HG03097 (cell line): ENCODE measurements around the gene HOPX.
"Not testable (repeated sequence)": the region's sequence is repeated elsewhere in the genome, so short reads cannot be mapped to it uniquely, and the experiment has no call there.

Source experiments
- ATAC-seq: cut with Tn5 transposase; IDR thresholded peaks from one replicate; pipeline ENCODE4 v1.9.1; 2021; ENCODE audit not compliant: unreplicated experiment, low FRiP score

HOPX gene, protein sequence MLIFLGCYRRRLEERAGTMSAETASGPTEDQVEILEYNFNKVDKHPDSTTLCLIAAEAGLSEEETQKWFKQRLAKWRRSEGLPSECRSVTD

DNA sequence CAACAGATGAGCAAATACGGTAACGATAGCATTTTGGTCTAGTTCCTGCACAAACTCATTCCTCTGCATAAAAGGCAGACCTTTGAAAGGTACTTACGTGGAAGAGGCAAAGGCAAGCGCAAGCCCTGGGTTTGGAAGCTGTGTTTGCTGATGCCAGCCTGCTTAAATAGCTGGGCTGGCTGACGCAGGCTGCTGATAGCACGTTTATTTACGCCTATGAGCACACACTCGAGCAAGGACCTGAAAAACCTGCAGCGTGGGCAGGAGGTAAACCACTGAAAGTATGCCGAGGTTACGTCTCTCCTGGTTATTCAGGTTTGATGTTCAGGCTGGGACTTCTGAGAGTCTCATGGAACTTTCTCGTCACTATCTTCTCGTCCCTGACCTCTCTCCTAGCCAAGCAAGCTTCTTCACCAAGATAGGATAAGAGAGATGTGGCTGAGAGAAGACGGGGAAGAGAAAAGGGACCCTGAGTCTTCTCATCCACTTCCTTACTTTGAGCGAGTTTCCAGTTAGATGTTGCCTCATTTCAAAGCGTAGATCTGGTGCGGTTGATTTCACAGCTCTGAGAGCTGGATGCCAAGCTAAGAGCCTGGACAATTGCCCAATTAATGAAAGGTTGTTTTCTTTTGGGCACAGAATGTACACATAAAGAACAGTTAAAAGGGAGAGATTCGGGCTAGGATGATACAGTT is at the start of gene HOPX:
HOPX (minus strand) TSS at position 139 of the 695 bp plus-strand sequence. CDS start 23,480 bp downstream, outside the sequence.
- ATAC-seq = no peak

DNA sequence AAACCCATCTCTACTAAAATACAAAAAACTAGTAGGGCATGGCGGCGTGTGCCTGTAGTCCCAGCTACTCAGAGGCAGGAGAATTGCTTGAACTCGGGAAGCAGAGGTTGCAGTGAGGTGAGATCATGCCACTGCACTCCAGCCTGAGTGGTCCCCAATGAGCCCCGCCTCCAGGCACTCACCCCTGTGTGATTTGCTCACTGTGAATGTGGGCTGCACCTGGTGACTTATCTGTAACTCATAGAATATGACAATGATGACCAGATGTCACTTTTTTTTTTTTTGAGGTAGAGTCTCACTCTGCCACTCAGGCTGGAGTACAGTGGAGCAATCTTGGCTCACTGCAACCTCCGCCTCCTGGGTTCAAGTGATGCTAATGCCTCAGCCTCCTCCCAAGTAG is 49.0 kb upstream of the HOPX start:
- no peak for ATAC-seq

DNA sequence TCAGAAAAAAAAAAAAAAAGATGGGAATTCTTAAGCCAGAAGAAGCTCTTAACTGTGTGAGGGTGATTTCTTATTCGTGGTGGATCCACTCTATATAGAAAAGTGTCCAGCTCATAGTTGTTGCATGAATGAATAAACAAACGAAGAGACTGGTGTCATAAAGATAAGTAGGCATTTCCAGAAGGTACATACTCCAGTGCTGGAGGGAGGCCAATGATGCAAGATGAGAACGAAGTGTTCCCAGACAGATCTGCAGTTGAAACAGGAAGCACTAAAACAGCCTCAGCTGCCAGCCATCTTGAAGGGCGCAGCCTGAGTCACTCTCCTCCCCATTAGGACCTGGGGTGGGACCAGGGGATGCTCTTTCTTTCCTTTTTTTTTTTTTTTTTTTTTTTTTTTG is 47.4 kb upstream of the HOPX start:
- ATAC-seq = no peak

DNA sequence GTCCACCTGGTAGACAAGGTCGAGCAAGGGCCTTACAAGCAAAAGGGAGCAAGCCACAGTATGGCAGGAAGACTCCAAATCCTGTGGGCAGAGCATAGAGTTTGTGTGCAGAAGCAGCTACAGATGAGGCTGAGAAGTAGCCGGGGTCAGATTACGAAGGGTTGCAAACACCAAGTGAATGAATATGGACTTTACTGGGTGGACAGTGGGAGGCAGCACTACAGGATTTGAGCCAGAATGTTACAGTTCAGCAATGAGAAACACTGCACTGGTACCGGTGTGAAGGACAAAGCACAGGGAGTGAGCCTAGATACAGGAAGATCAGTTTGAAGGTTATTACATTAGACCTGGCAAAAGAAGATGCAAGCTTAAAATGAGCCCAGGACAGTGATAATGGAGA is 46.1 kb upstream of the HOPX start:
- ATAC-seq = no peak

DNA sequence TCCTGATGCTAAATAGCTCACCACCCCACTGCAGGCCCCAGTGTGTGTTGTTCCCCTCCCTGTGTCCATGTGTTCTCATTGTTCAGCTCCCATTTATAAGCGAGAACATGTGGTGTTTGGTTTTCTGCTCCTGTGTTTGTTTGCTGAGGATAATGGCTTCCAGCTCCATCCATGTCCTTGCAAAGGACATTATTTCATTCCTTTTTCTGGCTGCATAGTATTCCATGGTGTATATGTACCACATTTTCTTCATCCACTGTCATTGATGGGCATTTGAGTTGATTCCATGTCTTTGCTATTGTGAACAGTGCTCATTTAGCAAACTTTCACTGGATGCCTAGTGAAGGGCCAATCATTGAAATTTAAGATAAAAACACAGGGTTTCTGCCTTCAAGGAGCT is 45.5 kb upstream of the HOPX start:
- not testable (repeated sequence) for ATAC-seq

DNA sequence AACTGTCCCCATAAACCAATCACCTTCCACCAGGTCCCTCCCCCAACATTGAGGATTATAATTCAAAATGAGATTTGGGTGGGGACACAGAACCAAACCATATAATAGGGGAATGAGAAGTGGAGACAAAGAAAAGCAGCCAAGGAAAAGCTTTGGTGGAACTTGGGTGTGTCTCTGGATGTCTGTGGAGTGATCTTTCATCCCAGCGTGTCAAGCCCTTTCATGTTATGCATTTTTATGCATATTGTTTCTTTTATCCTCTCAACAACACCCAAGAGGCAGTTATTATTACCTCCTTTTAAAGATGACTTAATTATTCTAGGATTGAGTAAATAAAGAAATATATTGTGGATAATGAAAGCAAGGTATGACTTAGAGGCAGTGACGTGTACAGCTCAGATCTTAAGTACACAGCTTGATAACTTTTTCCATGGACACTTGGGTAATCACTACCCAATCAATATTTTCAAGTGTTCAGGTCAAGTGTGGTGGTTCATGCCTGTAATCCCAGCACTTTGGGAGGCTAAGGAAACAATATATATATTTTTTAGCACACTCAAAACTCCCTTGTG is 42.6 kb upstream of the HOPX start:
- ATAC-seq = no peak

DNA sequence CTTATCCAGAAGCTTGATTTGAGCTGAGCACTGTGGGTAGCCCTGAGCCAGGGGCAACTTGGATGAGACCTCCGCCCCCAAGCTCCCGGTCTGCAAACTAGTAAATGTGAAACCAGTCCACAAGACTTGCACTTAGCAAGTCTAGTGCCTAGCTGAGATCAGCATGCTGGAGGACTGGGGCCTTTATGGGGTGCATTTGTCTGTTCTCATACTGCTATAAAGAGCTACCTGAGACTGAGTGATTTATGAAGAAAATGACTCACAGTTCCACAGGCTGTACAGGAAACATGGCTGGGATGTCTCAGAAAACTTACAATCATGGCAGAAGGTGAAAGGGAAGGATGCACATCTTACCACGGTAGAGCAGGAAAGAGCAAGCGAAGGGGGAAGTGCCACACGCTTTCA is 42.1 kb upstream of the HOPX start:
- ATAC-seq = no peak

DNA sequence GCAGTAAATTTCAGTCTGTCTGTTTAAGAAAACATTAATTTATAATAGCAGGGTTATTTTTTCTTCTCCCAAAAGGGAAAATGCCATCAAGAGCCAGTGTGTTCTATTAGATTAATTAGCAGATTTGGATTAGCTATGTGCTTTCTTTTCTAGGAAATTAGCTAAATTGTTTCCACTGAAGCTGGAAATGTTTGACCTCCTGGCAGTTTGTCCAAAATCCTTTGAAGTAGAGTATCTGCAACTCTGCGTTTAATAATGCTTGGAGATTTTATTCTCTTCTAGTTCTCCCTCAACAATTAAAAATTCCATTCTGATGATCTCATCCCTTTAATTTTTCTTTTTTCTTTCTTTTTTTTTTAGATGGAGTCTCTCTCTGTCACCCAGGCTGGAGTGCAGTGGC is 27.1 kb upstream of the HOPX start:
- ATAC-seq = no peak

DNA sequence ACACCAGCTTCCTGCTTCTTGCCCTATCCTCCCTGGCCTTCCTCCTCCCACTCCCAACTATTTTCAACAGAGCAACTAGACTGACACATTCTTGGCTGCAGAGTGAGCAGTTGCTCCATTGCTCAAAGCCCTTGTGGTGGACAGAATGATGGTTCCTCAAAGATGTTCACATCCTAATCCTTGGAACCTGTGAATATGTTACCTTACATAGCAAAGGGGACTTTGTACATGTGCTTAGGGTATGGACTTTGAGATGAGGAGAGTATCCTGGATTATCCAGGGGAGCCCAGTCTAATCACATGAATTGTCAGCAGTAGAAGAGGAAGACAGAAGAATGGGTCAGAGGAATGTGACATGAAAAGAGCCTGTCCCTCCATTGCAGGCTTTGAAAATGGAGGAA is 24.9 kb upstream of the HOPX start:
- ATAC-seq = no peak

DNA sequence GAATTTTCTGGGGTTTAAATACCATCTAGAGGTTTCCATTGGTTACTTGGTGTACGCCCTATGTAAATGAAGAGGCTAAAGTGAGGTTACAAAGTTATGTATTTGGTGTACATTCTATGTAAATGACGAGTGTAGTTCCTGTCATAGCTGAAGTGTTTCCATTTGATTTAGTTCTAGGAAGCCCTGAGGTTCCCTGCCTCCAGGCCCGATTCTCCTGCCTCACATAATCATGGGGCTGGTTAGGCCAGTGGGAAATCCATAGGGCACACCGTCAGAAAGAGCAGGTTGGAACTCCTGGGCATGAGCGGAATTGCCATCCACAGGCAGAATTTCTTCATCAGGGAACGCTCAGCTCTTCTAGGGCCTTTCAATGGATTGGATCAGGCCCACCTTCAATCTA is 24.2 kb upstream of the HOPX start:
- ATAC-seq = no peak

DNA sequence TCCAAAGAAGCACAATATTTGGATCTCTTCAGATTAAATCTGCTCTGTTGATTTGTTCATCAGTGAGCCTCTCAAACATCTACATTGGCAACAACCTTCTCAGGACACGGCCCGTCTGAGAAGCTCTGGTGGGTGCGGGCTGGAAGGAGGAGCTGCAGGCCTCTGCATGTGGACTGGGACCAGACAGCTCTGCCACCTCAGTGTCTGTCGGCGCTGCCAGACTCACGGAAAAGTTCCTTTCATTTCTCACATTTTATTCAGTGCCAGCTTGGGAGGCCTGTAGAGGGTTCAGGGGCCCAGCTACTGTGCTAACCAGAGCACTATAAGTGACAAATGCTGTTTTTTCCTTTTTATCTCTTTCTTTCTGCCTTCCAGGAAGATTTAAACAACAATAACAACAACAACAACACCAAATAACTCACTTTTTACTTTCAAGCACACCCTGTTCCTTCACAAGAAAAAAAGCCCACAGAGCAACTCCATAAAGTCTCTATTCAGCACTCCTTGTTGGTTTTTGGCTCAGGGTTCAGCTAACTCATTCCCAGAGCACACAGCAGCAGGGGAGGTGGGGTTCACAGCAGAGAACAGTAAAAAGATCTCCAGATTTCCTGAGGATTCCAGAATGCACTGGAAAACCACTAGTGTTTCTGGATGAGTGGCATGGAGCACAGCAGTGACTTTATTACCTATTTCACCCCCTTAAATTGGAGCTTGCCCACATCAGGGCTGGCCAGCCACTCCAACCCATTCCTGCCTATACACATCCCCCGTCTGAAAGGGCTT is 23.2 kb upstream of the HOPX start:
- no peak for ATAC-seq

DNA sequence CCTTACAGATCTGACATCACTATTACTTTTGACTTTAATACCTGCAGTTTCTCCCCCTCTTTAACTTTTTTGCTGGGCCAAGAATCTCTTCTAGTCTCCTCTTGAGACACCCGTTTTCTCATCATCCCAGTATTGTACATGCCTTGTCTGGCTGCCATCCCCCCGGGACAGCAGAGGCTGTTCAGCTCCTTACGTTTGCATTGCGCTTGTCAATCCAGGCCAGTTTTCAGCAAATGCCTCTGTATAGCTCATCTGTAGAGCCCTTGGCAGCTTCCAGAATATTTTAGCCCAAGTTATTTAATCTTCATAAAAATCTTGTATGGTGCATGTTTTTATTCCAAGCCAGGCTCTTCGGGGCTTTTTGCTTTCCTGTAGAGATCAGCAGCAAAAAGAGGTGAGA is 22.3 kb upstream of the HOPX start:
- no peak for ATAC-seq

DNA sequence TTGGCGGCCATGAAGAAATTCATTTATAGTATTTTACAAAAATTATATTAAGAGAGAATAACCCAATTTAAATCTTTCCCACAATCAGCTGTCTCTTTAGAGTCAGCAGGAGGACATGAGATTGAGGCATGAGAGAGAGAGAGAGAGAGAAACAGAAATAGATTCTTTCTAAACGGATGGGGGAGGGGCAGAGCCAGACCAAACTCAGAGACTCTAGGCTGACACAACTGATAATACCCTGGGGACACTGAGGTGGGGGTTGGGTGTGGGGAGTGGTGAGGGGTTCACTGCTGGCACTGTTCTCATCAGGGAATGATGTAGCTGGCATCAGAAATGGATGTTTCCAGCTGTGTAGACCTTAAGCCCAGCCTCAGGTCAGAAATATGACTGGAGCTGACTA is 20.5 kb upstream of the HOPX start:
- ATAC-seq = no peak

DNA sequence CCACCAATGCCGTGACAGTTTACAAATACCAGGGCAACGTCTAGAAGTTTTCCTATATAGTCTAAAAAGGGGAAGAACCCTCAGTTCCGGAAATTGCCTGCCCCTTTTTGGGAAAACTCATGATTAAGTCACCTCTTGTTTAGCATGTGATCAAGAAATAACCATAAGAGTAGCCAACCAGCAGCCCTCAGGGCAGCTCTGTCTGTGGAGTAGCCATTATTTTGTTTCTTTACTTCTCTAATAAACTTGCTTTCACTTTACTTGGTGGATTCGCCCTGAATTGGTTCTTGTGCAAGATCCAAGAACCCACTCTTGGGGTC is 20.0 kb upstream of the HOPX start:
- no peak for ATAC-seq

DNA sequence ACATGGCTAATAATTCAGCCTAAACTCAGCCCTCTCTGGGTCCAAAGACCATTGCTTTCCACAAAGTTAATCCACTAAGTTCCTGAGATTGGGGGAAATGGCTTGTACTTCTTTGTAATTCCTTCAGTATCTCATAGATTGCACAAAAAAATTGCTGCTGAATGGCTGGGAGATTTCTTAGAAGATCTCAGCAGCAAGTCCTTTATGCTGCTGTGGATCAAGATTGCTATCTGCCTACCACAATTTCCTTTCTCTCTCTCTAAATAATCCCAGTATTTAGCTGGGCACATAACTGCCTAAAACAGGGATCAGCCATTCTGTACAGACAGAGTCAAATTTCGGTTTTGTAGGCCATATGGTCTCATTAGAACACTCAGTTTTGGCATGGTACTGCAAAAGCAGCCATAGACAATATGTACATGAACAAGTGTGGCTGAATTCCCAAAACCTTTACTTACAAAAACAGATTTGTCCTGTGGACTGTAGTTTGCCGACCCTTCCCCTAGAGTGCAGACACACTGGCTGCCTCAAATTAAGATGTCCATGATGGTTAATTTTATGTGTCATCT is 18.5 kb upstream of the HOPX start:
- ATAC-seq = no peak

DNA sequence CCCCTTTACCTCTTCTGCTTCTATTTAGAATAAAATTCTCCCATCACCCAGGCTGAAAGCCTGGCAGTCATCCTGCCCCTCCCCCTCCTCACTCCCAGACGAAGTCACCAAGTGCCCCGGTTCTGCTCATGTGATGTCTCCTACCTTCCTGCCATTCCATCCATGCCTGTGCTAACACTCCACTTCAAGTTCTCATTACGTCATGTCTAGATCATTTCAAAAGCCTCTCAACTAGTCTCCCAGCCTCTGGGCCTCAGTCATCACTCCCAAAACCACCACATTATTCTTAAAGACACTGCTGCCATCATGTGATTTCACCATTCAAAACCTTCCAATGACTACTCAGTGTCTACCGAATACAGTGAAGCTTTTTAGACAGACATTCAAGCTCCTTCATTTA is 17.2 kb upstream of the HOPX start:
- no peak for ATAC-seq

DNA sequence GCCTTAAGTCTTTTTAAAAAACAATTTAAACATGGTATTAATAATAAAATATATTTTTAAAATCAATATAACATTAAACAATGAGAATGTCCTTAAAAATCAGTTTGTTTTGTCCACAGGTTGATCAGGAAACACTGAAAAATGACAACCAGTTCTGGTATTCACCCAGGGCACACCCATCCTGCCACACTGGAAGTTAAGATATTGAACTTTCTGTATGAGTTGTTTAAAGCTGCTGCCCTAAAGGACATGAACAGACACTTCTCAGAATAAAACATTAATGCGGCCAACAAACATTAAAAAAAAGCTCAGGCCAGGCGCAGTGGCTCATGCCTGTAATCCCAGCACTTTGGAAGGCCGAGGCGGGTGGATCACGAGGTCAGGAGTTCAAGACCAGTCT is 15.0 kb upstream of the HOPX start:
- no peak for ATAC-seq

DNA sequence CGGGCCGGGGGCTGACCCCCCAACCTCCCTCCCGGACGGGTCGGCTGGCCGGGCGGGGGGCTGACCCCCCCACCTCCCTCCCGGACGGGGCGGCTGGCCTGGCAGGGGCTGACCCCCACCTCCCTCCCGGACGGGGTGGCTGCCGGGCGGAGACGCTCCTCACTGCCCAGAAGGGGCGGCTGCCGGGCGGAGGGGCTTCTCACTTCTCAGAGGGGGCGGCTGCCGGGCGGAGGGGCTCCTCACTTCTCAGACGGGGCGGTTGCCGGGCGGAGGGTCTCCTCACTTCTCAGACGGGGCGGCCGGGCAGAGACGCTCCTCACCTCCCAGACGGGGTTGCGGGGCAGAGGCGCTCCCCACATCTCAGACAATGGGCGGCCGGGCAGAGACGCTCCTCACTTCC is 12.4 kb upstream of the HOPX start:
- not testable (repeated sequence) for ATAC-seq

DNA sequence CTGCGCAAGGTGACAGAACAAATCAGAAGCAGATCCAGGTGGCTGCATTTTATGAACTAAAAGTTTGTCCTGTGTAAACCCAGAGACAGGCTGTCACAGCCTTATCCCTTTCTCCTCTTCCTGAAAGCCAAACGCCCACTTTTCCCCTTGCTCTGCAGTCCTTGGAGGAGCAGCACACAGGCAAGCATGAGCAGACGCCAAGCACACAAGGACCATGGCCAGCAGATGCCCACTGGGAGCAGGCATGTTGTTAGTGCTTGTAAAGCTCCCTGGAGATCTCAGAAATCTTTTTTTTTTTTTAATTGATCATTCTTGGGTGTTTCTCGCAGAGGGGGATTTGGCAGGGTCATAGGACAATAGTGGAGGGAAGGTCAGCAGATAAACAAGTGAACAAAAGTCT is 11.5 kb upstream of the HOPX start:
- ATAC-seq = no peak

DNA sequence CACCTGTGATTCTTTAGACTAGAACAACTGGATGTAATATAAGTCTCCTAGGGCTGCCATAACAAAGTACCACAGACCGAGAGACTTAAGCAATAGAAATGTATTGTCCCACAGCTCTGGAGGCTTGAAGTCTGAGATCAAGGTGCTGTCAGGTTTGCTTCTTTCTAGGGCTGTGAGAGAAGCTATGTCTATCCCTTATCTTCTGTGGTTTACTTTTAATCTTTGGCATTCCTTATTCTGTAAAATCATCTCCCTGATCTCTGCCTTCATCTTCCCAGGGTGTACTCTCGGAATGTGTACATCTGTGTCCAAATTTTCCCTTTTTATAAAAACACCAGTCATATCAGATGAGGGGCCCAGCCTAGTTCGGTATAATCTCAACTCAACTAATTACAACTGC is 10.3 kb upstream of the HOPX start:
- ATAC-seq = no peak

DNA sequence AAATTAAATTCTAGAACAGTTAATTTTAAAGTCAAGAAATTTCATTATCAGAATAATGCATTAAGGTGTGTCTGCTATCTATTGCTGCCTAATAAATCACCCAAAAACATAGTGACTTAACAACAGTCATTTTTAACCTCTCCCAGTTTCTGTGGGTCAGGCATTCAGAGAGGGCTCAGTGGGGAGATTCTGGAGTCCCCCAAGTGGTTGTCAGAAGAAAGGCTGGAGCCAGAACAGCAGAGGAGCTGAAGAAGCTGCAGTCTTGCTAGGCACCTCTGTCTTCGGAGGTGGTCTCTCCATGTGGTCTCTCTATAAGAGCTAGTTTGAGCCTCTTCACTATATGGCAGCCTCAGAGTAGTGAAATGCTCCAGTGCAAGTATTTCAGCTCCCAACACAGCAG is 9.3 kb upstream of the HOPX start:
- ATAC-seq = no peak
